NT2/D1 (cell line): ENCODE measurements around the gene CTXN1.

Source experiments
- SUZ12 ChIP-seq: IDR thresholded peaks from 2 replicates; pipeline ENCODE4 v1.6.1; 2011; ENCODE audit not compliant: insufficient read length, insufficient read depth; ENCODE audit errors: extremely low read depth
- YY1 ChIP-seq: IDR thresholded peaks from 2 replicates; pipeline ENCODE4 v1.6.1; 2011; ENCODE audit not compliant: insufficient read length, insufficient read depth
- ZNF274 ChIP-seq: IDR thresholded peaks from 2 replicates; pipeline ENCODE4 v1.6.1; 2011; ENCODE audit warnings: mild to moderate bottlenecking, low read depth, low read length

- no peak for TF ChIP-seq ZNF274
- no peak for TF ChIP-seq SUZ12
- TF ChIP-seq YY1: no peak
These were observed 38.4 kb downstream of the CTXN1 start for GRCh38 chr19:7887408-7888144.
